Inferior parietal cortex (tissue), 1 donor: ENCODE data around the gene TNFAIP8L1.

Experiments
- DNase-seq: peaks from one replicate; pipeline ENCODE4 v3.0.0-alpha.2; 2016; ENCODE audit errors: extremely low spot score

The TNFAIP8L1 gene

DNA sequence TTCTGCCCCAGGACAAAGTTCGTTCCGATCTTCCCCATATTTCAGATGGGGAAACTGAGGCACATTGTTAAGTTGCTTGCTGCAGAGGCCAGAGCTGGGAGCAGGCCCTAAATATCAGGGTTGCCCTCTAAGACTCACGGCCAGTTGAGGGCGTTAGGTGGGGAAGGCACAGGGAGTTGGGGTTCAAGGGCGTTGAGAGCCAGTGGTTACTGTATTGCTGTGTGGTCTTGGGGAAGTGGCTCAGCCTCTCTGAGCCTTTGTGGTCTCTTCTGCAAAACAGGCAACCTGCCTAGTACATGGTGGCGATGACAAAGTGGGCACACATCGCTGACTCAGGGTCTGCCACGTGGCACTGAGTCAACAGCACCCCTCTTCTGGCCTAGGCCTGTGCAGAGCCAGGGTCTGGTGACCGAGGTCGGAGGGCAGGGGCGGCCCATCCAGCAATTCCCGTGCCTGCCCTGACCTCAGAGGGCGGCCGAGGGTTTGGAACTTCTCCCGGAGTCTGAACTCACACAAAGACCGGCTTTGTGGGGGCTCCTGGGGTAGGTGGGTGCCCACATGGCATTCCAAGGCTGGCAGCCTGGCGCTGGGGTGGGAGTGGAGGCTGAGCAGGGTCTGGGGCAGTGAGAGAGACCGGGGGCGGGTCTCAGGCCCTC is 10.2 kb downstream of the TNFAIP8L1 start:
- DNase-seq = no peak

DNA sequence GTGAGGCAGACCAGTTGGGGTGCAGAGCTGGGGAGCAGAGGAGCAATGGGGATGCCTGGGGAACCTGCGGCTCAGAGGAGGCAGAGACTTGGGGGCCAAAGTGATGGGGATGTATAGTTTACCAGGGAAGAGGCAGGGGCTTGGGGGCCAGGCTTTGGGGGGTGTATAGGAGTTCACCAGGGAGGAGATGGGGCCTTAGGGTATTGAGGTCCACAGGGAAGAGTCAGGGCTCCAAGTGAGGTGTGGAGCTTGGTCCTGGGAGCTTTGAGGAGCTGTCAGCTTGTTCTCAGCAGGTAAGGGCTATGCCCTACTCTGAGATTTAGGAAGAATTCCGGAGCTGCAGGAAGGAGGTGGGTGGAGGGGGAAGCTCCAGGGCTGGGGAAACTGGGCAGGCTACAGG is 10.8 kb downstream of the TNFAIP8L1 start:
- no peak for DNase-seq

DNA sequence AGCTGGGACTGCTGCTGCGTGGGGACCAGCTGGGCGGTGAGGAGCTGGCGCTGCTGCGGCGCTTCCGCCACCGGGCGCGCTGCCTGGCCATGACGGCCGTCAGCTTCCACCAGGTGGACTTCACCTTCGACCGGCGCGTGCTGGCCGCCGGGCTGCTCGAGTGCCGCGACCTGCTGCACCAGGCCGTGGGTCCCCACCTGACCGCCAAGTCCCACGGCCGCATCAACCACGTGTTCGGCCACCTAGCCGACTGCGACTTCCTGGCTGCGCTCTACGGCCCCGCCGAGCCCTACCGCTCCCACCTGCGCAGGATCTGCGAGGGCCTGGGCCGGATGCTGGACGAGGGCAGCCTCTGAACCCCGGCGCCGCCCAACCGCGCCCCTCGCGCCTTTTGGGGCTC is 12.8 kb downstream of the TNFAIP8L1 start:
- DNase-seq = no peak

DNA sequence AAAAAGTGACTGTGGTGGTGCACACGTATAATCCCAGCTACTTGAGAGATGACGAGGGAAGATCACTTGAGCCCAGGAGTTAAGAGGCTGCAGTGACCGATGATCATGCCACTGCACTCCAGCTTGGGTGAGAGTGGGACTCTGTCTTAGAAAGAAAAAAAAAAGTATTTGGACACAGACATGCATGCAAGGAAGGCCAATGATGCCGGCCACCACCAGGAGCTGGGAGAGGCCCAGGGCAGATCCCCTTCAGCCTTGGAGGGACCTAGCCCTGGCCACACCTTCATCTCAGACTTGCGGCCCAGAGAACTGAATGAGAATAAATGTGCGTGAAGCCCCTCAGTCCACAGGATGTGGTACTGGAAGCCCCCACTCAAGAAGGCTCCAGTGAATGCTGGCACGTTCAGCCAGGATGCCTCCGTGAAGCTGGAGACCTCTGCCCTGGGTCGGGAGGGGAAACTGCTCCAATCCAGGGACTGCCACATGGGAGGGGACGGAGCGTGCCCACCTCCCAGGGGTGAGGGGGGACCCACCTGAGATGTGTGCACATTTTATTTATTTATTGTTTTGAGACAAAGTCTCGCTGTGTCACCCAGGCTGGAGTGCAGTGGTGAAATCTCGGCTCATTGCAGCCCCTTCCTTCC is 14.6 kb downstream of the TNFAIP8L1 start:
- DNase-seq = no peak

DNA sequence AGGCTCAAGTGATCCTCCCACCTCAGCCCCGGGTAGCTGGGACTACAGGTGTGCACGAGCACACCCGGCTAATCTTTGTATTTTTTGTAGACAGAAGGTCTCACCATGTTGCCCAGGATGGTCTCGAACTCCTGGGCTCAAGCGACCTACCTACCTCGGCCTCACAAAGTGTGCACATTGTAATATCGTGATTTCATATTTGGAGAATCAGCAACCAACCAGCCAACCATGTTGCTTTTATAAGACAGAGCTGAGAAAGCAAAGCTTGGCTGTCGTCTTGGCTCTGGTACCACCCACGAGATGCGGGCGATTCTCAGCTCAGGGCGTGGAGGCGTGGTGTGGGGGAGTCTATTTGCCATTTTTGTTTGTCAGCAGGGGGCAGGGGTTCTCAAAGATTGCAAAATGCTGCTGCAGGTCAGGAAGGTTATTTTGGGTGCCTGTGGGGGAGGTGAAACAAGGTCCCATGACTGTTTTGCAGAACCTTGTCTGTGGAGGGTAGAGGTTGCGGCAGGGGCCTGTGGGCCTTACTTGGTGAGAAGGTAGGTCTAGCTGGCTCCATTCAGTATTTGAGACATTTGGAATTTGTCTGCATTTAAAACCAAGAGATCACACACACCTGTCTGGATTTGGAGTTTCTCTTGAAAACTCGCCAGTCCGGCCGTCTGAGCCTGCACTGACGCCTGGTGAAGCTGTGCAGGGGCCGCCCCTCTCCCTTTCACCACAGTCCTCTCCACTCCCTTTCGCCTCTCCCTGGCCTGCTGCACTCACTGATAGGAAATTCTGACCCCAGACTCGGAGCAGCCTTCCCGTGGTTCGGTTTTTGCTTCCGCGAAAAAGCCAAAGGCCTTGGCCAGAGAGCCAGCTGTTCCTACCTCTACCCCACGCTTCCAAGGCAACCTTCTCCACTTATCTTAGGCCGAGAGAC is 15.4 kb downstream of the TNFAIP8L1 start:
- DNase-seq = no peak

DNA sequence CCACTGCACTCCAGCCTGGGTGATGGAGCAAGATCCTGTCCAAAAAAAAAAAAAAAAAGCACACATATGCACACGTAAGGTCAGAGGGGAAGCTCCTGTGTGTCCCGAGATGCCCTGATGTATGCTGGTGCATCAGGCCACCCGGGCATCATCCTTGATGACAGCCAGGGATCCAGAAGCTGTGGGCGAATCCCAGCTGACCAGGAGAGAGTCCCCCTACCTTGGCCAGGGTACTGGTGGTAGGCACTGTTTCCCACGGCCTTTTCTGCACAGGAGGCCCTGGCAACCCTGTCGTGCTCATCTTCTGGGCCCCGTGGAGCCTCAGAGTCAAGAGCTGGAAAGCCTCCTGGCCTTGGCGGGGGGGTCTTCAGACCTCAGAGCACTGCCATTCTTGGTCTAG is 16.8 kb downstream of the TNFAIP8L1 start:
- DNase-seq = no peak

DNA sequence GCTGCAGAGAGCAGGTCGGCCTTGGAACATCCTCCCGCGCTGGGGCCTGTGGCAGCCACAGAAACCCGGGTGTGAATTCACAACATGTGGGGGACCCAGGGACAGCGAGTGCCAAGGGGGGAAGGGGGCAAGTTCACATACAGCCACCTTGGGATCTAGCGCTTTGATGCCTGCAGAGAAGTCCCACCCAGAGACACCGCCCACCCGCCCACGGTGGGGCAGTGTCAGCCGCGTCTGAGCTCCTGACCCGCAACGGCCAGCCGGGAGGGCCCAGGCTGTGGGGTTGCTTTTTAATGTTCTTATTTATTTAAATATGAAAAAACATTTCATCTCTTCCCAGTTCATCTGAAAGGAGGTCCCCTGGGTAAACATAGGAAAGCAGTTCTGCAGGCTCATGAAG is 17.9 kb downstream of the TNFAIP8L1 start:
- DNase-seq = no peak

DNA sequence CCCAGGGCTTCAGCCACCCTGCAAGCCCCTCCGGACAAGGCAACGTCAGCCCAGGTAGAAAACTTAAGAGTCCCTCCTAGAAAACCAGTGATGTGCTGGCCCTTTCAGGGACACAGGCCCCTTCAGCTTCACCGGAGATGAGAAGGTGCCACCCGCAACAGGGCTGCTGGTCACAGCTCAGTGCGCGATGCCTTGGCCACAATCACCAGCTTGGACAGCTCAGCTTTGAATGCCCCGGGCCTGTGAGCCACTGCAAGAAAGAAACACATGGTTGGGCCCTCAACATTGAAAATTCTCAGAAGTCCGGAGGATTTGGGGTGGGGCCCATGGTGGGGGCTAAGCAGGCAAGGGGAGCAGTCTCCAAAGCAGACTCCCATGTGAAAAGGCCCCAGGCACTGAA is 18.5 kb downstream of the TNFAIP8L1 start:
- DNase-seq = no peak

DNA sequence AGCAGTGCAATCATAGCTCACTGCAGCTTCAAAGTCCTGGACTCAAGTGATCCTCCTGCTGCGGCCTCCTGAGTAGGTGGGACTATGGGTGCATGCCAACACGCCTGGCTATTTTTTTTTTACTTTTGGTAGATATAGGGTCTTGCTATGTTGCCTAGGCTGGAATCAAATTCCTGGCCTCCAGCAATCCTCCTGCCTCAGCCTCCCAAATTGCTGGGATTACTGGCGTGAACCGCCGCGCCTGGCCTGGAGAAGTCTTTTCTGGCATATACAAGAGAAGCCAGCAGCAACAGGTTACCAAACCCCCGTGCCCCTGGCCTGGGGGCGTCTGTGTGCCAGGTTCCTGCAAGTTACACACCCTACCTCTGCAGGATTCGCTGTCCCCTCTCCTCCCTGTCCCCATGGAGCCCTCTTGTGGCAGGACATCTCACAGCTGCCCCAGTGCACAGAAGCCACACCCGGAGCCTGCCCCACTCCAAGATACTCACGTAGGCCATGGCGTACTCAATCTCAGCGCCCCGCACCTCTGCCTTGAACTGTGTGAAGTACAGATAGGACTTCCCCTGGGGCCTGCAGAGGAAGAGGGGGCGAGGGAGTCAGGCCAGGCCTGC is 21.0 kb downstream of the TNFAIP8L1 start:
- DNase-seq = no peak

DNA sequence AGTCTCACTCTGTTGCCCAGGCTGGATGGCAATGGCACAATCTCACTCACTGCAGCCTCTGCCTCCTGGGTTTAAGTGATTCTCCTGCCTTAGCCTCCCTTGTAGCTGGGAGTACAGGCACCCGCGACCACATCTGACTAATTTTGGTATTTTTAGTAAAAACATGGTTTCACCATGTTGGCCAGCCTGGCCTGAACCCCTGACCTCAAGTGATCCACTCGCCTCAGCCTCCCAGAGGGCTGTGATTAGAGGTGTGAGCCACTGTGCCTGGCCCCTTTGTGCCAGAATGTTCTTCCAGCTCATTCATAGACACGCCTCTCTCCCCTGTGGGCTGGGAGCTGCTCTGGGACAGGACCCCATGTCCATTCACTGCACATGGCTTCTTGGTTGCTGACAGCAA is 21.7 kb downstream of the TNFAIP8L1 start:
- DNase-seq = no peak

DNA sequence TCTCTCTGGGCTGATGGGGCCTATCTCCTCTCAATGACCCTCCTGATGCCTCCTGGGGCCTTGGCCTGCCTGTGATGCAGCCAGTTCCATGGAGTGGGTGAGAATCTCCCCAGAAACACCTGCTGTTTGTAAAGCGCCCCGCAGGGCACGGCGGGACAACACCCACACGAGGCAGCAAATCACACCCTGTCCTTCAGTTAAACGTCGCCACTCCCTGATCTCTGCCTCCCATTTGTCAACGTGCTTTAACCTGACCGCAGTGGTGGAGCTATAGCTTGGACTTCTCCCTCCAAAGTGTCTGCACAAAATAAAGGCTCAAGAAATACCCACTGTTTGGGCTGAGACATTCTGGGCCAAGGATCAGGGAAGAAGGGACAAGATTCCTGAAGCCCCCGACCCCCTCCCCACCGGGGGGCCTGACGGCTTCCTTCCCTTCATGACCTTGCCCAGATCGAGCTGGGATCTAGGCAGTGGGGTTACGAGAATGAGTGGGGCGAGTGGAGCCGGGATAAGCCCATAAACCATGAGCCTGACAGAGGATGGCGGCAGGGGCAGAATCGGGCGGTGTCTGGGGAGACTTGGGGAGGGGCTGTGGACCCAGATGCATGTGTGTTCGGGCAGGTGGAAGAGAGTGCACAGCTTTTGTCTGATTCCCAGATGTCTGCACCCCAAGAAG is 22.8 kb downstream of the TNFAIP8L1 start:
- DNase-seq = no peak

DNA sequence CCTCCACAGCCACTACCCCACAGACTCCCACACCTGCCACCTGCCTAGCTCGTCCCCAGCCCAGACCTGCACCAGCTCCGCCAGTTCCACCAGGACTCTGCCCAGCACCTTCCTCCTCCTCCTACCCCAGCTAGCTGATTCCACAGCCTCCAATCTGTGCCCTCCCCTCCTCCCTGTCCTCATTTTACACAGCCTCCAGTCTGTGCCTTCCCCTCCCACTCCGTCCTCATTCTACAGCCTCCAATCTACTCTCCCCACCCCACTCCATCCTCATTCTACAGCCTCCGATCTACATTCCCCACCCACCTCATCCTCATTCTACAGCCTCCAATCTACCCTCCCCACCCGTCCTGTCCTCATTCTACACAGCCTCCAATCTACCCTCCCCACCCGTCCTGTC is 23.5 kb downstream of the TNFAIP8L1 start:
- DNase-seq = no peak

DNA sequence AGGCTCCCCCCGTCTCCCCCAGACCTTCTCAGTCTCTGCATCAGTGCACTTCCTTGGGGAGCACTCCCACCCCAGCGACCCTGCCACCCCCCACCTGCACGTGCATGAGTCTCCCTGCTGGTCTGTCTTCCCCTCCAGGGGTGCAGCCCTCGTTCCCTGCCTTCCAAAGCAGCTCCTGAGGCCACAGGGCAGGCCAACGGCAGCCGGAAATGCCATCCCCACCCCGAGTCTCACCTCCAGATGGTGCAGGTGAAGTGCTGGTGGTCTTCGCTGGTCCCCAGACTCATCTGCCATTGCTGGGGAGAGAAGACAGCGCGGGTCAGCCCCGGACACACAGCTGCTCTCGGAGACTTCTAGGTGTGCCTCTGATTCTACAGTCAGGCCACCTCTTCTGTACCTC is 25.3 kb downstream of the TNFAIP8L1 start:
- DNase-seq = no peak

DNA sequence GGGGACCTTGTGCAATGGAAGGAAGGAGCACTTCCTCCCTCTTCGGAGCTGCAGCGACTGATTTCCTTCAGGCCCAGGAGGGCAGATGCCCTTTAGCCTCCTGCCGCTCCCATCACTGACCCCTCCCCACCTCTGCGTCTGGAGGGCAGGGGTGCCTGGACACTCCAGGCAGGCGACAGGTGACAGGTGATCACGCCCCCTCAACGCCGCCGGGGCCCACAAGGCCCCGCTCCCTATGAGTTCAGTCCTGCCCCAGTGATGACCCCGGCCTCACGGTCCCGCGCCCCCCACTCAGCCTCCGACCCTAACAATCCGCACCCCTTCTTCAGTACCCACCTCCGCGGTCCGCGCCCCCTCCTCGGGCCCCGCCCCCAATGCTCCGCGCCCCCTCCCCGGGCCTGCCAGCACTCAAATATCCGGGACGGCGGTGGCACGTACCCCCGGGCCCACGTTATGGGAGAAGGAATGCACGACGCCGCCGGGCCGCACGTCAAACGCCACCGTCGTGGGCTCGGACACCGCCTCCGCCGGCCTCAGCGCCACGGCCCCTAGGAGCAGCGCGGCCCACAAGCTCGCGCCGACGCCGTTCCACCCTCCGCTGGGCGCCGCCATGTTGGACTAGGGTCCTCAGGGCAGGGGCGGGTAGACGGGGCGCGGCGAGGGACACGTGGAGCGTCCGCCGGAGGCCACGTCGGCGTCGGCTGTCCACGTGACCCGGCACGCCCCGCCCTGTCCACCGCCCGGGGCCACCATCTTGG is 30.6 kb downstream of the TNFAIP8L1 start, which contains the start of gene MYDGF:
Gene MYDGF (minus strand): TSS at position 620 of the 758 bp plus-strand sequence. CDS start 8 bp downstream, at position 612.
- DNase-seq = peak; percentile 84

DNA sequence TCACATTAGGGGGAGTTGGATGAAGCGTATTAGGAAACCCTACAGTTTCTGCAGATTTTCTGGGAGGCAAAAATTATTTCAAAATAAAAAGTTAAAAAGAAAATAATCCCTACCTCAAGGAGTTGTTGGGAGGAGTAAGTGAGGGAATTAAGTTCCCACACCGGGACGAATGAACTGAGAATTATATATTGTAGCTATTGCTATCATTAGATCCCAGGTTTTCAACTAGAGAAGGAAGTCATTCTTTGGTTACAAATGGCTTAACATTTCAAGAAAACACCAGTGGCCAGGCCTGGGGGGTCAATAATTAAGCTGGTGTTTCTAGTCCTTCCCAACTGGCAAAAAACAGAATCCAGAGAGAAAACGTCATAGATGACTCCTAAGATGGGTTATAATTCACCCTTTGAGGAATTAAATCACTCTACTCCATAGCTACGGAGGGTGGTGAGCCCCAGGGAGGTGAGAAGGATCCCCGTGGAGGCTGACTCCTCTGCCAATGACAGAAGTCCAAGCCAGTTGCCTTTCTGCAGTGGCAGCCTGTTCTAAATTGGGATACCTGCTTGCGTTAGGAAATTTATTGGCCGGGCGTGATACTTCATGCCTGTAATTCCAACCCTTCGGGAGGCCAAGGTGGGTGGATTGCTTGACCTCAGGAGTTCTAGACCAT is 32.0 kb downstream of the TNFAIP8L1 start:
- no peak for DNase-seq

DNA sequence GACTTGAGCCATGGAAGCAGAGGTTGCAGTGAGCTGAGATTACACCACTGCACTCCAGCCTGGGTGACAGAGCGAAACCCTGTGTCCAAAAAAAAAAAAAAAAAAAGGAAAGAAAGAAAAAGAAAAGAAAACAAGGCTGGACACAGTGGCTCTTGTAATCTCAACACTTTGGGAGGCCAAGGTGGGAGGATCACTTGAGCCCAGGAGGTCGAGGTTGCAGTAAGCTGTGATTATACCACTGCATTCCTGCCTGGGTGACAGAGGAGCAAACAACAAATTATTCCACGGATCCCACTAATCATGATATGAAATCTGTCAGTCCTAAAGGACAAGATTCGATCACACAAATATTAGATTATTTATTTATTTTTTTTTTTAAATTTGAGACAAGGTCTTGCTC is 33.9 kb downstream of the TNFAIP8L1 start:
- DNase-seq = no peak

DNA sequence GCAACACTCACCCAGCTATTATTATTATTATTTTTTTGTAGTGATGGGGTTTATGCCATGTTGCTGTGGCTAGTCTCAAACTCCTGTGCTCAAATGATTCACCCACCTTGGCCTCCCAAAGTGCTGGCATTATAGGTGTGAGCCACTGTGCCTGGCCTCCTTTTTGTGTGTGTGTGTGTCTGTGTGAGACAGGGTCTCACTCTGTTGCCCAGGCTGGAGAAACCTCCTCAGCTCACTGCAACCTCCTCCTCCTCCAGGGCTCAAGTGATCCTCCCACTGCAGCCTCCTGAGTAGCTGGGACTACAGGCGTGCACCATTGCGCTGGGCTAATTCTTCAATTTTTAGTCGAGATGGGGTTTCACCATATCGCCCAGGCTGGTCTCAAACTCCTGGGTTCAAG is 34.4 kb downstream of the TNFAIP8L1 start:
- DNase-seq = no peak

DNA sequence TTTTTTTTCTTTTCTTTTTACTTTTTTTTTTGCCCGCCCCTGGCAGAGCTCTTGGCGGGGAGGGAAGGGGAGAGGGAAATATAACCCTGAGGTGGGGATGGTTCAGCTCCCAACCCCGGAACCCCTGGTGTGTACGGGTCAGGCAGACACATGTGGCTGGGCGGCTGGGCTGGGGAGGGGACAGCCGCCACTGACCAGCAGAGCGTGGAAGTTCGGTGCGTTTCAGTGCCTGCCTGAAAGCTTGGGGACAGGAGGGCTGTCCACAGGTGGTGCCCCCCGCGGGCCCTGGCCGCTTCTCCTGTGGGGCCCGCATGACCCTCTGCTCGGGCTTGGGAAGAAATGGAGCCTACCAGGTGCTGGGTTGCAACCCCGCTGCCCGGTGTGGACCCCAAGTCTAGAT is 36.0 kb downstream of the TNFAIP8L1 start:
- DNase-seq = no peak

DNA sequence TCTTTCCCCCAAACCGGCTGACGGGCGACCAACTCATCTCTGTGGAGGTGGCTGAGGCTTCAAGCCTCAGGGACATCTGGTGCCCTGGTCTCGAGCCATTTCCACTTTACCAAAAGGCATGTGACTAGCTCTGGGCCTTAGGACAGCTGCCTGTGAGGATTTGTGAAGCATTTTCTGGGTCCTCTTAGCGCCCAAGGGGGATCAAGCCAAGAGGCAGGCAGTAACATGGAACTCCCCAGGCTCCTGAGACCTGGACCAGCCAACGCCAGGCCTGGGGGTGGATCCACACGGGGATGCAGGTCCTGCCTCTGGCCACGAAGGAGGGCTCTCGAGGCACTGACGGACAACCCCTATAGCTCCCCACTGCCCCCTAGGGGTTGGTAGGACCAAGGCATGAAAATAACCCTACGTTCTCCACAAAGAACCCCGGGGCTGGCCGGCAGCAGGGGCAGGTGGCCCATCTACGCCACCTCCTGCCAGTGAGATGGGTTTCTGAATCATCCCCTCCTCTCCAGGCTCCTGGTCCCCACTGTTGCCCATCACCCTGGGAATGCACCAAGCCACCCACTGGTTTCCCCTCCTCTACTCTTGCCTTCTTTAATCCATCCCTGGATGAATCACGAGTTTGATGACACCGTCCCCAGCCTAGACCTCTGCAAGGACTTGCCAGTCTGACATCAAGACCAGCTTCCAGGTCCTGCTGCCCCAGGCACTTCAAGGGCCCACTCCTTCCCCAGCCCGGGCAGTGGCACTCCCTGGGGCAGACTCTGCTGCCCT is 37.8 kb downstream of the TNFAIP8L1 start:
- peak; percentile 34 for DNase-seq
